ENCODE results near the gene ULK4.

The ULK4 gene

GRCh38 chr3:41260063-41260450 lies 701.8 kb downstream of the ULK4 start:
- no peak for DNase-seq (ENCODE audit: low read depth in 2 of 2)

GRCh38 chr3:41259449-41260062 lies 702.3 kb downstream of the ULK4 start:
- no peak for DNase-seq (ENCODE audit: low read depth in 2 of 2)

- DNase-seq (ENCODE audit: low read depth in 2 of 2) = no peak
Measured at GRCh38 chr3:41258239-41258800, 703.6 kb downstream of the ULK4 start.

GRCh38 chr3:41251593-41251992 lies 710.3 kb downstream of the ULK4 start:
- DNase-seq (ENCODE audit: low read depth in 2 of 2) = no peak

GRCh38 chr3:41250825-41251224 lies 711.1 kb downstream of the ULK4 start:
- DNase-seq (ENCODE audit: low read depth in 2 of 2) = no peak

GRCh38 chr3:41249318-41249717 lies 712.6 kb downstream of the ULK4 start:
- DNase-seq (ENCODE audit: low read depth in 2 of 2) = no peak

- DNase-seq (ENCODE audit: low read depth in 2 of 2) = no peak
Measured at GRCh38 chr3:41248525-41248924, 713.4 kb downstream of the ULK4 start.

- DNase-seq (ENCODE audit: low read depth in 2 of 2) = no peak
Measured at GRCh38 chr3:41247055-41248004, 714.6 kb downstream of the ULK4 start.

GRCh38 chr3:41244620-41245336 lies 717.1 kb downstream of the ULK4 start:
- no peak for DNase-seq (ENCODE audit: low read depth in 2 of 2)

GRCh38 chr3:41243183-41243582 lies 718.7 kb downstream of the ULK4 start:
- no peak for DNase-seq (ENCODE audit: low read depth in 2 of 2)

GRCh38 chr3:41241800-41242571 lies 719.9 kb downstream of the ULK4 start:
- DNase-seq (ENCODE audit: low read depth in 2 of 2) = no peak

GRCh38 chr3:41241161-41241560 lies 720.7 kb downstream of the ULK4 start:
- no peak for DNase-seq (ENCODE audit: low read depth in 2 of 2)

- no peak for DNase-seq (ENCODE audit: low read depth in 2 of 2)
Measured at GRCh38 chr3:41239587-41239986, 722.3 kb downstream of the ULK4 start.

- DNase-seq (ENCODE audit: low read depth in 2 of 2) = no peak
Measured at GRCh38 chr3:41237907-41238306, 724.0 kb downstream of the ULK4 start.

- DNase-seq (ENCODE audit: low read depth in 2 of 2) = no peak
Measured at GRCh38 chr3:41236228-41236627, 725.7 kb downstream of the ULK4 start.

GRCh38 chr3:41234823-41235721 lies 726.8 kb downstream of the ULK4 start:
- no peak for DNase-seq (ENCODE audit: low read depth in 2 of 2)

GRCh38 chr3:41224120-41224806 lies 737.6 kb downstream of the ULK4 start:
- no peak for DNase-seq (ENCODE audit: low read depth in 2 of 2)

- DNase-seq (ENCODE audit: low read depth in 2 of 2) = no peak
Measured at GRCh38 chr3:41223691-41224090, 738.2 kb downstream of the ULK4 start.

GRCh38 chr3:41223078-41223477 lies 738.8 kb downstream of the ULK4 start:
- no peak for DNase-seq (ENCODE audit: low read depth in 2 of 2)

GRCh38 chr3:41222501-41222900 lies 739.4 kb downstream of the ULK4 start:
- DNase-seq (ENCODE audit: low read depth in 2 of 2) = no peak
